ENCODE results near the gene CXorf38.

GRCh38 chrX:40615976-40616375, 31.4 kb downstream of the CXorf38 start:
- no peak for TF ChIP-seq CTCF (IDR thresholded peaks at IDR 0.05; ENCODE audit: insufficient read depth, low read length)
- TF ChIP-seq POLR2AphosphoS5 (IDR thresholded peaks at IDR 0.05; ENCODE audit: low read depth) = no peak
- TF ChIP-seq GABPA (IDR thresholded peaks at IDR 0.05; ENCODE audit: low read depth) = no peak
- no peak for TF ChIP-seq SPI1 (IDR thresholded peaks at IDR 0.05; ENCODE audit: borderline replicate concordance, low read depth)

Measured in HL-60 (cell line).